Measurements from ENCODE around the gene MATN3. TPM values are rescaled to one million over a fixed set of nuclear protein-coding genes. Genes with fewer than 3 reads are reported as not detected.

Gene MATN3
- total and polyA plus RNA-seq, 2 of the 8 experiments (the other 6 are each of a cell fraction or from before 2014, with no cell fraction given): 3.0 to 9.9 TPM

DNA sequence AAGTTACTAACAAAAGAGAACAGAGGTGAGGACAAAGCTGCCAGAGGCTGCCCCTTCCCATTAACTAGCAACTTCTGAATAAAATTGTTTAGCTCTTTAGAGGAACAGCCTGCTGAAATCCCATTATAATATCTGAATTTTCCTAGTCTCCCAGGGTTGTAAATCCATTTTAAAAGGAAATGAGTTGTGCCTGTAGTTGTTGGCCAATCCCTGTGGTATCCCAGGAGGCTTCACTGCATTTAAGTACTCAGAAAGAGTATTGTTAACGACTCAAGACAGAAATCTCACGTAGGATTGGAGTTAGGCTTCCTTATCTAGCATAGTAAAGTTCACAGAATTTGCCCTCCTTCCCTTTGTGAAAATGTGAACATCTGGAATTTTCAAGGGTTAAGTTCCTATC is 30.1 kb upstream of the MATN3 start (continued):
- TF ChIP-seq CHD7 (IDR thresholded peaks at IDR 0.05; ENCODE audit: insufficient replicate concordance, low read length) (no peak), NANOG (IDR thresholded peaks at IDR 0.05; ENCODE audit: insufficient read depth, low read depth, low read length, poor library complexity, severe bottlenecking) (no peak), EGR1 (IDR thresholded peaks at IDR 0.05; ENCODE audit: borderline replicate concordance, low read depth, low read length) (no peak), SP2 (IDR thresholded peaks at IDR 0.05; ENCODE audit: low read length) (no peak), CTBP2 (IDR thresholded peaks at IDR 0.05; ENCODE audit: borderline replicate concordance, insufficient read depth, insufficient read length, low read length) (no peak), CBX5 (IDR thresholded peaks at IDR 0.05; ENCODE audit: low read depth, low read length) (no peak), SIX5 (IDR thresholded peaks at IDR 0.05; ENCODE audit: low read depth, low read length) (no peak), BACH1 (IDR thresholded peaks at IDR 0.05; ENCODE audit: low read length) (no peak)
- TF ChIP-seq, protein P1, sequence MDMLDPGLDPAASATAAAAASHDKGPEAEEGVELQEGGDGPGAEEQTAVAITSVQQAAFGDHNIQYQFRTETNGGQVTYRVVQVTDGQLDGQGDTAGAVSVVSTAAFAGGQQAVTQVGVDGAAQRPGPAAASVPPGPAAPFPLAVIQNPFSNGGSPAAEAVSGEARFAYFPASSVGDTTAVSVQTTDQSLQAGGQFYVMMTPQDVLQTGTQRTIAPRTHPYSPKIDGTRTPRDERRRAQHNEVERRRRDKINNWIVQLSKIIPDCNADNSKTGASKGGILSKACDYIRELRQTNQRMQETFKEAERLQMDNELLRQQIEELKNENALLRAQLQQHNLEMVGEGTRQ (IDR thresholded peaks at IDR 0.05; ENCODE audit: low read length): no peak

All from H1 (cell line).